Fibroblast of villous mesenchyme (primary cell): ENCODE data around the gene OR2A2. TPM values are rescaled to one million over a fixed set of nuclear protein-coding genes. Genes with fewer than 3 reads are reported as not detected.

Experiments used
- small RNA-seq: library from RNA; depleted of rRNA; stranded (forward); fragments of <200 nt; gene quantifications from one replicate; pipeline ENCODE3, GENCODE V24; 2012
- total RNA-seq: library from RNA; depleted of rRNA; stranded (reverse); fragments of >200 nt; gene quantifications from 2 replicates; pipeline ENCODE4 v1.2.3, GENCODE V29; 2012

OR2A2 gene
- total RNA-seq, 1 donor = not detected

Small RNAs within 50 kb of the gene (small RNA-seq; reads per million reads assigned to genes)
- not detected for gene OR2A41P

Other genes with a start within 250 kb of the OR2A2 start
- 66.7 and 95.4 TPM in 2 replicates for gene TCAF1, start 207.4 kb upstream of the OR2A2 start, total RNA-seq
- not detected in 2 replicates for gene OR2F2, start 174.3 kb upstream of the OR2A2 start, total RNA-seq
- gene OR2F1, start 154.7 kb upstream of the OR2A2 start, total RNA-seq = not detected in 2 replicates
- gene OR6B1, start 109.3 kb upstream of the OR2A2 start, total RNA-seq = under 0.01 TPM in 1 of 2 replicates, not detected in the other
- gene OR2A5, start 60.6 kb upstream of the OR2A2 start, total RNA-seq = not detected in 2 replicates
- not detected in 2 replicates for gene OR2A25, start 39.8 kb upstream of the OR2A2 start, total RNA-seq
- not detected in 2 replicates for gene OR2A12, start 23.3 kb upstream of the OR2A2 start, total RNA-seq
- gene OR2A14, start 13.6 kb downstream of the OR2A2 start, total RNA-seq = not detected in 2 replicates
- 0.32 and 0.43 TPM in 2 replicates for gene CTAGE4, start 73.9 kb downstream of the OR2A2 start, total RNA-seq
- 0.97 and 3.0 TPM in 2 replicates for gene ARHGEF35, start 86.2 kb downstream of the OR2A2 start, total RNA-seq
- gene OR2A42, start 130.0 kb downstream of the OR2A2 start, total RNA-seq = under 0.01 TPM in 2 replicates
- gene OR2A7, start 155.2 kb downstream of the OR2A2 start, total RNA-seq = under 0.01 and 0.32 TPM in 2 replicates
- gene CTAGE8, start 159.7 kb downstream of the OR2A2 start, total RNA-seq = 0.43 TPM in 1 of 2 replicates, not detected in the other
- under 0.01 TPM in 2 replicates for gene OR2A1, start 202.8 kb downstream of the OR2A2 start, total RNA-seq
- 1.9 and 3.9 TPM in 2 replicates for gene ARHGEF5, start 245.8 kb downstream of the OR2A2 start, total RNA-seq